Liver (tissue), 9 donors: ENCODE results near the gene NINJ1. TPM values are rescaled to one million over a fixed set of nuclear protein-coding genes. Genes with fewer than 3 reads are reported as not detected.

Experiments
- DNase-seq: peaks from one replicate; pipeline ENCODE4 v3.0.0-alpha.2; 2017; ENCODE audit warnings: low spot score
- H3K27ac ChIP-seq, 2 donors: one replicate each; pipeline ENCODE4 v1.7.0; 2013; ENCODE audit warnings: inconsistent platforms in 2 of 2, low read length in 2 of 2, control low read depth in 1 of 2, low read depth in 1 of 2, mild to moderate bottlenecking in 1 of 2
- H3K27me3 ChIP-seq, 4 donors: one replicate each; pipeline versions ENCODE4 v1.6.1 to v1.7.0; 2013; ENCODE audit warnings: low read length in 3 of 4, inconsistent platforms in 1 of 4, mild to moderate bottlenecking in 1 of 4, moderate library complexity in 1 of 4; ENCODE audit not compliant: control insufficient read depth in 4 of 4, insufficient read depth in 4 of 4
- H3K36me3 ChIP-seq, 4 donors: one replicate each; pipeline versions ENCODE4 v1.6.1 to v1.7.0; 2013; ENCODE audit warnings: low read length in 3 of 4, mild to moderate bottlenecking in 3 of 4, low read depth in 1 of 4, moderate library complexity in 1 of 4; ENCODE audit not compliant: control insufficient read depth in 4 of 4, insufficient read depth in 3 of 4
- H3K4me1 ChIP-seq, 4 donors: one replicate each; pipeline versions ENCODE4 v1.6.1 to v1.7.0; 2013; ENCODE audit warnings: low read length in 3 of 4, mild to moderate bottlenecking in 3 of 4, moderate library complexity in 1 of 4; ENCODE audit not compliant: control insufficient read depth in 4 of 4, insufficient read depth in 4 of 4
- H3K4me3 ChIP-seq, 3 donors: one replicate each; pipeline versions ENCODE4 v1.6.1 to v1.7.0; 2013; ENCODE audit warnings: low read length in 3 of 3, control low read depth in 1 of 3, low read depth in 1 of 3, mild to moderate bottlenecking in 1 of 3
- H3K9ac ChIP-seq, 2 donors: one replicate each; pipeline ENCODE4 v1.7.0; 2013; ENCODE audit warnings: low read length in 2 of 2, mild to moderate bottlenecking in 2 of 2, moderate library complexity in 2 of 2, control low read depth in 1 of 2, low read depth in 1 of 2
- H3K9me3 ChIP-seq, 4 donors: one replicate each; pipeline versions ENCODE4 v1.6.1 to v1.7.0; 2013; ENCODE audit warnings: low read length in 3 of 4; ENCODE audit not compliant: control insufficient read depth in 4 of 4
- EGR1 ChIP-seq, 2 donors: IDR thresholded peaks; 2 replicates each; pipeline ENCODE4 v1.6.1; 2016 to 2018; ENCODE audit warnings: antibody characterized with exemption in 2 of 2, low read depth in 2 of 2
- FOXA1 ChIP-seq: IDR thresholded peaks from 2 replicates; pipeline ENCODE4 v1.6.1; 2016; ENCODE audit warnings: antibody characterized with exemption
- FOXA2 ChIP-seq: IDR thresholded peaks from 2 replicates; pipeline ENCODE4 v1.6.1; 2016; ENCODE audit warnings: antibody characterized with exemption
- GABPA ChIP-seq, 2 donors: IDR thresholded peaks in 1 of 2; conservative IDR thresholded peaks in 1 of 2; 2 replicates each; pipeline ENCODE4 v1.6.1; 2016; ENCODE audit warnings: antibody characterized with exemption in 2 of 2, mild to moderate bottlenecking in 1 of 2, moderate library complexity in 1 of 2
- HNF4A ChIP-seq, 2 donors: conservative IDR thresholded peaks; 2 replicates each; pipeline ENCODE4 v1.6.1; 2016; ENCODE audit warnings: antibody characterized with exemption in 2 of 2, mild to moderate bottlenecking in 2 of 2
- HNF4G ChIP-seq: IDR thresholded peaks from 2 replicates; pipeline ENCODE4 v1.6.1; 2016; ENCODE audit warnings: antibody characterized with exemption
- MAX ChIP-seq: IDR thresholded peaks from 2 replicates; pipeline ENCODE4 v1.6.1; 2016; ENCODE audit warnings: antibody characterized with exemption
- NR2F2 ChIP-seq: IDR thresholded peaks from 2 replicates; pipeline ENCODE4 v1.6.1; 2016; ENCODE audit warnings: antibody characterized with exemption
- RAD21 ChIP-seq, 2 donors: IDR thresholded peaks; 2 replicates each; pipeline ENCODE4 v1.6.1; 2016; ENCODE audit warnings: antibody characterized with exemption in 2 of 2, mild to moderate bottlenecking in 2 of 2
- REST ChIP-seq: IDR thresholded peaks from 2 replicates; pipeline ENCODE4 v1.6.1; 2016; ENCODE audit warnings: antibody characterized with exemption, mild to moderate bottlenecking
- RXRA ChIP-seq, 2 donors: IDR thresholded peaks; 2 replicates each; pipeline ENCODE4 v1.6.1; 2017 to 2018; ENCODE audit warnings: antibody characterized with exemption in 2 of 2, mild to moderate bottlenecking in 1 of 2
- TAF1 ChIP-seq: conservative IDR thresholded peaks from 2 replicates; pipeline ENCODE4 v1.6.1; 2016; ENCODE audit warnings: antibody characterized with exemption, mild to moderate bottlenecking
- WGBS: extraction: QIAGEN DNeasy Blood & Tissue Kit; methylation state at CpG from one replicate; pipeline ENCODE4 v1.1.7; 2013; 5-methylcytosine and 5-hydroxymethylcytosine counted together
- polyA plus RNA-seq, 2 donors: library from polyadenylated mRNA; stranded (reverse) in 1 of 2; unstranded in 1 of 2; fragments of 200-250 nt in 1 of 2; fragments of >200 nt in 1 of 2; fragmentation: Nextera tagmentation in 1 of 2; extraction: Ambion mirVana in 1 of 2; gene quantifications; one replicate each; pipeline versions ENCODE4 v1.2.1 to v1.2.3, GENCODE V29; 2013 to 2015
- total RNA-seq, 2 donors: library from RNA; depleted of rRNA; stranded (reverse); fragments of >200 nt; gene quantifications; one replicate each; pipeline ENCODE4 v1.2.3, GENCODE V29; 2014
- TF ChIP-seq, protein P1 (sequence below): fragments of 150-350 bp; IDR thresholded peaks from 2 replicates; pipeline ENCODE4 v1.5.1; 2017; ENCODE audit warnings: improper control_type of control experiment, low read depth, low read length; ENCODE audit not compliant: missing input control
- TF ChIP-seq, protein P2 (sequence below): IDR thresholded peaks from 2 replicates; pipeline ENCODE4 v1.6.1; 2016; ENCODE audit warnings: antibody characterized with exemption
- donor health status: healthy.
- donor health status: healthy.
- donor health status: healthy.
- donor health status: healthy.
- donor health status: healthy.

NINJ1 gene
- total and polyA plus RNA-seq, 4 donors, result 31.2 to 72.1 (median 55.2) TPM

DNA sequence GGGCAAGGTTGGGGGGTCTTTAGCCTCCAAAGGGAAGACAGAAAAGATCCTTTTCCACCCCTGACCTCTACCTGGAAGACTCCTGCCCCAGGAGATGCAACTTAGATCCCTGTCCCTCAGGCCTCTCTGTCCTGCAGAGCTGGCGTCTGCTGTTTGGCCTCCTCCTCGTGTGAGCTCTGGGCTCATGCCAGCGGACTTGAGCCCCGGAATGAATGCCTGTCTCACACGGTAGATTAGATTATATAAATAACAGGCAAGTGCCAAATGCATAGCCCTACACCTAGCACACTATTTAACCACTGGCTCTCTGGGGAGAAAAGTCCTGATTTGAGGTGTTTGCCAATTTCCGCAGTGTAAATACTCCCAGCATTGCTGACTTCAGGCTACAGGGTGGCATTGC, 48.5 kb upstream of the NINJ1 start (continued):
- no peak for TF ChIP-seq REST

DNA sequence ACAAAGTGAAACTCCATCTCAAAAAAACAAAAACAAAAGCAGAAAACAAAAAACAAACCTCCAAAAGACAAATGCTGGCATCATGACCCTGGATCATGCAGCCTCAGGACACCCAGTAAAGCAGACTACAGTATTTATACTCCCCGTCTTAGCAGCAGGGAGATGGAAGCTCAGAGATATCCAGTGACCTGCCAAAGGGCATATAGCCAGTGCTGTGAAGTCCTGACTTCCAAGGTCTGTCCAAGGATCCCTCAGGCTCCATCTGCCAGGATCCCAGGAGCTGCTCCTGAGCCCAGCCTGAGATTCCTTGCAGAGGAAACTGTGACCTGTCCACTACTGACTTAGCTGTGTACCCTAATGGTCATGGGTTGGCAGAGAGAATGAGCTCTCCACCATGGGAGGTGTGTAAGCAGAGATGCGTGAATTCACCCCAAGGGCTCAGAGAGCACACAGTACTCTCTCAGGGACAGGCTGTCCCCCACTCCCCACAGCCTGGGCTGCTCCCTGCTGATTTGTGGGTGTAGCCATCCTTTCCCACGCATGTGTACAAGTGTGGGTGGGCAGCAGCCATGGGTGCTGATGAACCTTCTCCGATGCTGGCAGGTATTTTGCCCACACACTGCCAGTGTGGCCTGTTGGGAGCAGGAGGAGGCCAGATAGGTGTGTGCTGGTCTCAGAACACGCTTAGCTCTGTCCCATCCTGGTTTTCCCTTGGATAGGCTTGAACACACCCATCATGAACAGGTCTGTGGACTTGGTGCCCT, 47.8 kb upstream of the NINJ1 start:
- no peaks in the 10 kb centered on the region for H3K36me3 ChIP-seq
- TF ChIP-seq MAX (no peak), FOXA1 (no peak), RAD21 (IDR thresholded peaks at IDR 0.05) (no peak), FOXA2 (no peak), TAF1 (no peak), GABPA (IDR thresholded peaks at IDR 0.05 in 1 of 2, conservative IDR thresholded peaks at IDR 0.05 in 1 of 2) (no peak), EGR1 (IDR thresholded peaks at IDR 0.05; ENCODE audit: low read depth in 2 of 2) (no peak), RXRA (IDR thresholded peaks at IDR 0.05) (no peak), HNF4G (no peak), NR2F2 (no peak), HNF4A (conservative IDR thresholded peaks at IDR 0.05) (no peak)
- TF ChIP-seq, protein P1, sequence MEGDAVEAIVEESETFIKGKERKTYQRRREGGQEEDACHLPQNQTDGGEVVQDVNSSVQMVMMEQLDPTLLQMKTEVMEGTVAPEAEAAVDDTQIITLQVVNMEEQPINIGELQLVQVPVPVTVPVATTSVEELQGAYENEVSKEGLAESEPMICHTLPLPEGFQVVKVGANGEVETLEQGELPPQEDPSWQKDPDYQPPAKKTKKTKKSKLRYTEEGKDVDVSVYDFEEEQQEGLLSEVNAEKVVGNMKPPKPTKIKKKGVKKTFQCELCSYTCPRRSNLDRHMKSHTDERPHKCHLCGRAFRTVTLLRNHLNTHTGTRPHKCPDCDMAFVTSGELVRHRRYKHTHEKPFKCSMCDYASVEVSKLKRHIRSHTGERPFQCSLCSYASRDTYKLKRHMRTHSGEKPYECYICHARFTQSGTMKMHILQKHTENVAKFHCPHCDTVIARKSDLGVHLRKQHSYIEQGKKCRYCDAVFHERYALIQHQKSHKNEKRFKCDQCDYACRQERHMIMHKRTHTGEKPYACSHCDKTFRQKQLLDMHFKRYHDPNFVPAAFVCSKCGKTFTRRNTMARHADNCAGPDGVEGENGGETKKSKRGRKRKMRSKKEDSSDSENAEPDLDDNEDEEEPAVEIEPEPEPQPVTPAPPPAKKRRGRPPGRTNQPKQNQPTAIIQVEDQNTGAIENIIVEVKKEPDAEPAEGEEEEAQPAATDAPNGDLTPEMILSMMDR, result no peak
- TF ChIP-seq, protein P2, sequence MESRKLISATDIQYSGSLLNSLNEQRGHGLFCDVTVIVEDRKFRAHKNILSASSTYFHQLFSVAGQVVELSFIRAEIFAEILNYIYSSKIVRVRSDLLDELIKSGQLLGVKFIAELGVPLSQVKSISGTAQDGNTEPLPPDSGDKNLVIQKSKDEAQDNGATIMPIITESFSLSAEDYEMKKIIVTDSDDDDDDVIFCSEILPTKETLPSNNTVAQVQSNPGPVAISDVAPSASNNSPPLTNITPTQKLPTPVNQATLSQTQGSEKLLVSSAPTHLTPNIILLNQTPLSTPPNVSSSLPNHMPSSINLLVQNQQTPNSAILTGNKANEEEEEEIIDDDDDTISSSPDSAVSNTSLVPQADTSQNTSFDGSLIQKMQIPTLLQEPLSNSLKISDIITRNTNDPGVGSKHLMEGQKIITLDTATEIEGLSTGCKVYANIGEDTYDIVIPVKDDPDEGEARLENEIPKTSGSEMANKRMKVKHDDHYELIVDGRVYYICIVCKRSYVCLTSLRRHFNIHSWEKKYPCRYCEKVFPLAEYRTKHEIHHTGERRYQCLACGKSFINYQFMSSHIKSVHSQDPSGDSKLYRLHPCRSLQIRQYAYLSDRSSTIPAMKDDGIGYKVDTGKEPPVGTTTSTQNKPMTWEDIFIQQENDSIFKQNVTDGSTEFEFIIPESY, result no peak
- no peak overlapping the region for H3K9ac ChIP-seq
- H3K27ac ChIP-seq, result no peak overlapping the region
- no peak for DNase-seq
- 75% methylated on average over 5 of the region's 5 CpGs for WGBS
- no peak overlapping the region for H3K4me3 ChIP-seq
- no peaks in the 10 kb centered on the region for H3K9me3 ChIP-seq
- H3K27me3 ChIP-seq, result peaks cover 0 to 5% (median 0%) of the 10 kb centered on the region in 4 donors
- H3K4me1 ChIP-seq, result peaks cover 0 to 17% (median 7%) of the 10 kb centered on the region in 4 donors
